Common myeloid progenitor, CD34-positive (primary cell): ENCODE measurements around the gene RAB27A.
A peak's percentile ranks its signal among the peaks of the same experiment; 100 is the strongest.

Experiments
- CTCF ChIA-PET: fragments of 350-600 bp; sonication (Branson Sonifier 250); formaldehyde crosslinking; loops from one replicate; lab custom pipeline; 2021; ENCODE audit warnings: antibody characterized with exemption; lab: Charles Lee
- POLR2A ChIA-PET: fragments of 350-600 bp; sonication (Branson Sonifier 250); formaldehyde crosslinking; loops from one replicate; lab custom pipeline; 2021; ENCODE audit warnings: antibody characterized with exemption; lab: Charles Lee
- DNase-seq, 3 donors: peaks; one replicate each; pipeline versions ENCODE4 v3.0.0 to v3.0.0-alpha.2; 2013
- H3K27ac ChIP-seq, 2 experiments: 1 replicate in 1 of 2; 2 replicates in 1 of 2; pipeline ENCODE4 v1.7.0; 2013; ENCODE audit warnings: inconsistent platforms in 2 of 2, low read length in 2 of 2, mild to moderate bottlenecking in 2 of 2, low read depth in 1 of 2, moderate library complexity in 1 of 2; ENCODE audit not compliant: severe bottlenecking in 2 of 2, insufficient read depth in 1 of 2, poor library complexity in 1 of 2
- H3K27me3 ChIP-seq, 5 experiments: replicated peaks in 2 of 5; 1 replicate in 3 of 5; 2 replicates in 2 of 5; pipeline versions ENCODE4 v1.6.1 to v1.7.0; 2013; ENCODE audit warnings: low read length in 4 of 5, mild to moderate bottlenecking in 2 of 5, moderate library complexity in 2 of 5, inconsistent platforms in 1 of 5; ENCODE audit not compliant: insufficient read depth in 5 of 5, control insufficient read depth in 4 of 5
- H3K36me3 ChIP-seq, 4 experiments: 1 replicate in 2 of 4; 2 replicates in 2 of 4; pipeline versions ENCODE4 v1.6.1 to v1.7.0; 2013; ENCODE audit warnings: low read length in 3 of 4, control low read depth in 1 of 4, mild to moderate bottlenecking in 1 of 4; ENCODE audit not compliant: control insufficient read depth in 4 of 4, insufficient read depth in 4 of 4
- H3K4me1 ChIP-seq, 4 experiments: 1 replicate in 3 of 4; 2 replicates in 1 of 4; pipeline versions ENCODE4 v1.6.1 to v1.7.1; 2013; ENCODE audit warnings: low read length in 3 of 4, mild to moderate bottlenecking in 3 of 4, control low read depth in 1 of 4, inconsistent platforms in 1 of 4, moderate library complexity in 1 of 4; ENCODE audit not compliant: control insufficient read depth in 4 of 4, insufficient read depth in 4 of 4; ENCODE audit errors: control extremely low read depth in 1 of 4
- H3K4me3 ChIP-seq, 7 experiments: 1 replicate in 4 of 7; 2 replicates in 3 of 7; pipeline versions ENCODE4 v1.5.1 to v1.7.0; 2013; ENCODE audit warnings: mild to moderate bottlenecking in 7 of 7, low read length in 6 of 7, moderate library complexity in 6 of 7, inconsistent platforms in 2 of 7, low read depth in 2 of 7, control low read depth in 1 of 7; ENCODE audit not compliant: insufficient read depth in 4 of 7, control insufficient read depth in 1 of 7; ENCODE audit errors: extremely low read depth in 1 of 7
- H3K9me3 ChIP-seq, 5 experiments: 1 replicate in 4 of 5; 2 replicates in 1 of 5; pipeline versions ENCODE4 v1.6.1 to v1.7.1; 2013; ENCODE audit warnings: low read length in 4 of 5, mild to moderate bottlenecking in 2 of 5, inconsistent platforms in 1 of 5, low read depth in 1 of 5, moderate library complexity in 1 of 5; ENCODE audit not compliant: control insufficient read depth in 4 of 5, insufficient read depth in 2 of 5; ENCODE audit errors: control extremely low read depth in 1 of 5
- WGBS: methylation state at CpG from one replicate; pipeline ENCODE4 v1.1.5; 2013; ENCODE audit not compliant: insufficient coverage; 5-methylcytosine and 5-hydroxymethylcytosine counted together

Gene RAB27A

DNA sequence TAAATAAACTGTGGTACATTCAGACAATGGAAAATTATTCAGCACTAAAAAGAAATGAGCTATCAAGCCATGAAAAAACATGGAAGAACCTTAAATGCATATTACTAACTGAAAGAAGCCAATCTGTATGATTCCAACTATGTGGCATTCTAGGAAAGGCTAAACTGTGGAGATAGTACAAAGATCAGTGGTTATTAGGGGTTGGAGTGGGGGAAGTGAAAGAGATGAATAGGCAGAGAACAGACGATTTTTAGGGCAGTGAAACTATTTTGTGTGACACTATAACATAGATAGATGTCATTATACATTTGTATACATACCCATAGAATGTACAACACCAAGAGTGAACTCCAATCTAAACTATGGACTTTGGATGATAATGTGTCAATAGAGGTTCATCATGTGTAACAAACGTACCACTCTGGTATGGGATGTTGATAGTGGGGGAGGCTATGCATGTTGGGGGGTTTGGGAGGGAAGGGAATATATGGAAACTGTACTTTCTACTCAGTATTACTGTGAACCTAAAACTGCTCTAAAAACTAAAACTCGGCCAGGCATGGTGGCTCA lies 29.0 kb downstream of the RAB27A start:
- H3K9me3 ChIP-seq = no peaks in the 10 kb centered on the region
- no peaks in the 10 kb centered on the region for H3K27me3 ChIP-seq
- WGBS = 92% methylated on average over 2 of the region's 3 CpGs
- ChIA-PET CTCF (no interaction called here), POLR2A (no interaction called here)
- peaks cover 0 to 12% (median 0%) of the 10 kb centered on the region in 4 experiments for H3K36me3 ChIP-seq
- peaks cover 3 to 20% (median 7%) of the 10 kb centered on the region in 4 experiments for H3K4me1 ChIP-seq
- no peak overlapping the region for H3K4me3 ChIP-seq
- no peak overlapping the region for H3K27ac ChIP-seq
- no peak for DNase-seq

DNA sequence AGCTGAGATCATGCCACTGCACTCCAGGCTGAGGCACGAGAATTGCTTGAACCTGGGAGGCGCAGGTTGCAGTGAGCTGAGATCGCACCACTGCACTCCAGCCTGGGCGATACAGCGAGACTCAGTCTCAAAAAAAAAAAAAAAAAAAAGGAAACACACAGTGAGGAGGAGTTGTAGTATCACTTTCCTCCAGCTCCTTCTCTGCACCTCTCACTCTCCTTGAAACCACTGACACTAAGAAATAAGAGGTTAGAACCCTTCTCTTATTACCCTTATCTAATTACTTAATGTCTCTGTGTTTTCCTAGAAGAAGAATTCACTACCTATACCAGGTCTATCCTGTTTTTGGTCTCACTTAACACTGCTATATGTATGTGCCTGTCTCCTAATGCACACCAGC lies 31.7 kb downstream of the RAB27A start:
- DNase-seq = no peak
- no CpG with 5 or more reads among the region's 5 CpGs for WGBS
- H3K4me1 ChIP-seq = peaks cover 10 to 43% (median 21%) of the 10 kb centered on the region in 4 experiments

DNA sequence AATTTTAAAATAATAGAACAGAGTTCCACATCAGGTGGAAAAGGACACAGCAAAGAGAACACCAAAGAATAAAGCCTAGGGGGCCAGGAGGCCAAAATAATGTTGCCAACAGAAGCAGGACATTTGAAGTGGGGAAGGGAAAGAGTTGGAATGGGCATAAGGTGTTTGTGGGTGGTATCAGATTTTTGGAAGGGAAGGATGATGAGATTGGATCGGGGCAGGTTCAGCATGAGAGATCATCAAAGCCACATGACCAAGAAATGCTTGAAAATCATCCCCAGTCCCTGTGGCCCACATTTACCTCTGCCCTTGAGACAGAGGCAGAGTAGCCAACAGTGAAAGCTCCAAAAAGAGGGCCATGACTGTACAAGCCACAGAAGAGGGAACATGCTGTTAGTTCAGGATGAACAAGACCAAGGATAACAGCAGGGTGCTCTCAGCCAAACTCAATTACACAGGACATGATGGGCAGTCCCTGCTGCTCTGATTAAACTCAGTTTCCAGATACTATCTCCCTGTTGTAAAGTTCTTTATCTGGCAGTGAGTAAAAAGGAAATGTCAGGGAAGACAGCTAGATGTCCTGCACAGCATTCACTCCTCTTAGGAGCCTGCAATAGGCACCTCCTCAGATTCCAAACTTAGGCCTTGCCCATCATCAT lies 32.5 kb downstream of the RAB27A start:
- Histone ChIP-seq H3K4me3 (no peak overlapping the region), H3K27ac (no peak overlapping the region), H3K36me3 (peaks cover 0 to 9% (median 0%) of the 10 kb centered on the region in 4 experiments), H3K4me1 (peaks cover 10 to 46% (median 21%) of the 10 kb centered on the region in 4 experiments), H3K27me3 (no peaks in the 10 kb centered on the region), H3K9me3 (no peaks in the 10 kb centered on the region)
- CTCF ChIA-PET = interaction anchor here (1.2 to 1.4 kb wide), 2 partner anchors 34 to 36 kb away, joined by 3 to 4 read pairs; no protein-coding TSS in a partner anchor
- WGBS = no CpG with 5 or more reads among the region's 1 CpG
- no peak for DNase-seq
- POLR2A ChIA-PET = no interaction called here

More for the DNA sequence above, 31.7 kb downstream of the RAB27A start:
- Histone ChIP-seq H3K36me3 (peaks cover 0 to 9% (median 0%) of the 10 kb centered on the region in 4 experiments), H3K27ac (no peak overlapping the region), H3K27me3 (no peaks in the 10 kb centered on the region), H3K9me3 (no peaks in the 10 kb centered on the region), H3K4me3 (no peak overlapping the region)
- POLR2A ChIA-PET = no interaction called here
- CTCF ChIA-PET = interaction anchor here (1.2 kb wide), 1 partner anchor 33 kb away, joined by 4 read pairs; no protein-coding TSS in a partner anchor

DNA sequence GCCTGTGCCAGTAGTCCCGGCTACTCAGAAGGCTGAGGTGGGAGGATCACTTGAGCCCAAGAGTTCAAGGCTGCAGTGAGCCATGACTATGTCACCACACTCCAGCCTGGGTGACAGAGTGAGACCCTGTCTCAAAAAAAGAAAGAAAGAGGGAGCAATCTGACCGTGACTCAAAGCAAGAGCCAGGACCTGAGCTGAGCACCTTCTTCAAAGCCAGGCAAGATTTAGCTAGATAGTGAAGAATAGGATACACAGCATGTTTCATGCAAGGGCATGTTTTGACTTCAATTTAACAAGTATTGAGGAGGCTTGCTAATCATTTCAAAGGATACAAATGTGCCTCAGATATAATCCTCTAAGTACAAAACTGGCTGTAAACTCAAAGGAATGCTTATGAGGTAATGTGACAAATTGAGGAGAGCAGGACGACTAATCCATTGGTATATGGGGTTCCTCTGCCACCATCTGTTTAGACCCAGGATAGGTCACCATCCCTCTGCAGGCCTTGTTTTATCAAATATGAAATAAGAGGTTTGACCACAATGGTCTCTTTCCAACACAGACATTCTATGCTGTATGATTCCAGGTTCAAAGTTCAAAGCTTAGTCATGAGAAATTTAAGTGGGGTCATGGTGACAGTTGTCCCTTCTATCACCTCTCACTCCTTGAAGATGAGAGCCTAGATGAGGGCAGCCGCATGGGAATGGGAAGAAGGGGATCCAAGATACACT lies 33.2 kb downstream of the RAB27A start:
- peaks cover 10 to 53% (median 22%) of the 10 kb centered on the region in 4 experiments for H3K4me1 ChIP-seq
- no peak overlapping the region for H3K27ac ChIP-seq
- H3K4me3 ChIP-seq = no peak overlapping the region
- 96% methylated on average over 2 of the region's 4 CpGs for WGBS
- ChIA-PET POLR2A (no interaction called here), CTCF (interaction anchor here (1.3 to 1.4 kb wide), 2 partner anchors 10 to 35 kb away, joined by 3 read pairs; no protein-coding TSS in a partner anchor)
- H3K27me3 ChIP-seq = no peaks in the 10 kb centered on the region
- no peaks in the 10 kb centered on the region for H3K9me3 ChIP-seq
- DNase-seq = no peak
- H3K36me3 ChIP-seq = peaks cover 0 to 9% (median 0%) of the 10 kb centered on the region in 4 experiments

DNA sequence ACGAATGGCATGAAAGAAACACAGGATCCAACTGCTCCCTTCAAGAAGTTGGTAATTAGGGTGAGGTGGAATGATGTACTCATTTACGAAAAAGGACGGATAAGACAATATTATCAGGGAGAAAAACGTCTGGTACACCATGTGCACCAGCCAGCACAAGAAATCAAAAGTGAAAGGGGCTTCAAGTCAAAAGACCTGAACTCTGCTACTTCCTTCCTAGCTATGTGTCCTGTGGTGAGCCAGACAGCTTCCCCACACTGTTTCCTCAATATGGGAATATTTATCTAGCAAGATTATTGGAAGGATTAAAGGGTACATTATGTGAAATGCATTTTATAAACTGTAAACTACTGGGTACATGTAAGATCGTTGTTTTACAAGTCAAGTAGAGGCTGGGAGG lies 33.9 kb downstream of the RAB27A start:
- Histone ChIP-seq H3K4me3 (peak overlapping the region in 5 of 7 experiments; percentile 21 to 75 (median 54)), H3K4me1 (peaks cover 17 to 60% (median 29%) of the 10 kb centered on the region in 4 experiments), H3K27ac (no peak overlapping the region), H3K27me3 (no peaks in the 10 kb centered on the region), H3K9me3 (no peaks in the 10 kb centered on the region), H3K36me3 (peaks cover 0 to 6% (median 0%) of the 10 kb centered on the region in 4 experiments)
- WGBS = 40% methylated on average over 3 of the region's 5 CpGs
- CTCF ChIA-PET = interaction anchor here (1.3 to 1.4 kb wide), 2 partner anchors 9 to 35 kb away, joined by 3 read pairs; no protein-coding TSS in a partner anchor
- POLR2A ChIA-PET = no interaction called here
- peak in 2 of 3 donors; percentile 54 to 66 for DNase-seq

DNA sequence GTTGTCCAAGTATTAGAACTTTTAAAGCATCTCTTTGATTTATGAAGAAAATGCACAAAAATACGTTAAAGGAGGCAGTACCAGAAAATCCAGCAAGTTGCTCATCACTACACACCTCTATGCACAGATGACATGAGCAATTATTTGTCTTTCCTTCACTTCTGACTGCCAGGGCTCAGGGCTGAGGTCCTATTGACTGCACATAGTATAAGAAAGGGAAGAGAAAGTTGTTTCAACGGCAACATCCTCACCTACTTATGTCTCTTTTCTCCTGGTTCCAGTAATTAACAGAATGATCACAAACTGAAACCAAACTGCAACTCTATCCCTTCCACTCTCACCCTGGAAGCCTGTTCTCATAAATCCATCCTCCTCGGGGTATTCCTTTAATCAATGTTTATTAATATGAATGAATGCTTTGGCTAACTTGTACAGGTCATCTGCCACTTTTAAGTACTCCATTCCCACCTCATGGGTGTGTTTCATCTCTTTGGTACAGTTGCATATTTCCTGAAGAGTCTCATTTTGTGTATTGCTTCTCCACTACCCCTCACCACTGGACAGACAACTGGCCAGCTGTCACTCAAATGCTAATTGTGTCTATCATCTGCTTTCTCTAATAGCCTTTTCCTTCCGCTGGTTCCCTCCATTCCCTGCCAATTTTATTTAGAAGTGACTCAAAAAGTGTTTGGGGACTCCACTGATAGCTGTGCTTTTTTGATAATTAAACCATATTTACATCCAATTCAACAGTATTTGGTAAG lies 34.5 kb downstream of the RAB27A start:
- no peaks in the 10 kb centered on the region for H3K27me3 ChIP-seq
- H3K36me3 ChIP-seq = peaks cover 0 to 4% (median 0%) of the 10 kb centered on the region in 4 experiments
- 70% methylated on average over 2 of the region's 4 CpGs for WGBS
- CTCF ChIA-PET = no interaction called here
- no peaks in the 10 kb centered on the region for H3K9me3 ChIP-seq
- POLR2A ChIA-PET = no interaction called here
- peaks cover 22 to 66% (median 34%) of the 10 kb centered on the region in 4 experiments for H3K4me1 ChIP-seq
- peak in 2 of 3 donors; percentile 38 to 49 for DNase-seq
- H3K27ac ChIP-seq = peak overlapping the region in 1 of 2 experiments; percentile 32
- H3K4me3 ChIP-seq = peak overlapping the region in 5 of 7 experiments; percentile 21 to 75 (median 54)
